Right ventricle myocardium superior (tissue), 1 donor: ENCODE results near the gene PARP16. TPM values are rescaled to one million over a fixed set of nuclear protein-coding genes. Genes with fewer than 3 reads are reported as not detected.

Source experiments
- ATAC-seq: fragments of 200-7000 bp; cut with Tn5 transposase; one replicate; pipeline ENCODE4 v1.9.1; 2020; ENCODE audit warnings: mild to moderate bottlenecking; ENCODE audit not compliant: poor library complexity
- DNase-seq: peaks from one replicate; pipeline ENCODE4 v3.0.0-alpha.2; 2020
- intact Hi-C: fragments of 100-400 bp; cut with DNase I; formaldehyde crosslinking; loops from one replicate; pipeline ENCODE4 v1.11.2; 2022
- total RNA-seq: library from RNA; stranded (reverse); fragmentation: NEBNext Ultra II Directional; extraction: Animal tissue kit (Norgen Biotek cat#: 25700); gene quantifications from one replicate; pipeline ENCODE4 v1.2.1, GENCODE V29; 2021
- donor health status: DM: no; HTN: yes; CAD: no; lungs with severe emphysema.

PARP16 gene
- total RNA-seq, 1 donor from 2014 or later, result 4.4 TPM

- ATAC-seq (no peak), DNase-seq (no peak)
- intact Hi-C loops, result no loop called here
These were observed 71.2 kb downstream of the PARP16 start for GRCh38 chr15:65215496-65215895.

GRCh38 chr15:65214010-65214409 is 72.7 kb downstream of the PARP16 start:
- intact Hi-C loops, result no loop called here
- no peak for DNase-seq
- ATAC-seq, result no peak

- no peak for DNase-seq
- intact Hi-C loops, result no loop called here
- ATAC-seq, result peak; percentile 40
These were observed 73.4 kb downstream of the PARP16 start for GRCh38 chr15:65213241-65213640.

- intact Hi-C loops, result no loop called here
- ATAC-seq (no peak), DNase-seq (no peak)
These were observed 74.6 kb downstream of the PARP16 start for GRCh38 chr15:65212097-65212496.

GRCh38 chr15:65211482-65211982 is 75.2 kb downstream of the PARP16 start:
- DNase-seq (peak; percentile 78), ATAC-seq (peak; percentile 73)
- intact Hi-C loops, result no loop called here

- intact Hi-C loops, result no loop called here
- no peak for DNase-seq
- no peak for ATAC-seq
These were observed 75.8 kb downstream of the PARP16 start, which contains the start of gene CILP for GRCh38 chr15:65210770-65211481. CILP (minus strand) TSS chr15:65211473; CDS start chr15:65209755, 1,718 bp downstream.

- peak; percentile 50 for DNase-seq
- intact Hi-C loops, result no loop called here
- ATAC-seq, result peak; percentile 43
These were observed 76.7 kb downstream of the PARP16 start for GRCh38 chr15:65209701-65210643.

- ATAC-seq, result no peak
- intact Hi-C loops, result no loop called here
- DNase-seq, result no peak
These were observed 78.0 kb downstream of the PARP16 start for GRCh38 chr15:65208647-65209046.

Other genes with a start within 250 kb of the PARP16 start
- not detected for gene SLC51B, start 241.5 kb downstream of the PARP16 start, total RNA-seq
- 19.7 TPM for gene RASL12, start 218.9 kb downstream of the PARP16 start, total RNA-seq
- gene KBTBD13, start 210.1 kb downstream of the PARP16 start, total RNA-seq, result 9.4 TPM
- 1.6 TPM for gene UBAP1L, start 171.7 kb downstream of the PARP16 start, total RNA-seq
- 12.2 TPM for gene PDCD7, start 153.1 kb downstream of the PARP16 start, total RNA-seq
- gene CLPX, start 101.5 kb downstream of the PARP16 start, total RNA-seq, result 51.5 TPM
- 3.5 TPM for gene CILP, start 75.4 kb downstream of the PARP16 start, total RNA-seq
- gene RNU5A-1, start 9.2 kb upstream of the PARP16 start, total RNA-seq, result not detected
- 55.4 TPM for gene RNU5B-1, start 17.8 kb upstream of the PARP16 start, total RNA-seq
- gene IGDCC3, start 91.1 kb upstream of the PARP16 start, total RNA-seq, result 0.40 TPM
- gene IGDCC4, start 136.1 kb upstream of the PARP16 start, total RNA-seq, result 2.4 TPM
- 37.5 TPM for gene DPP8, start 230.8 kb upstream of the PARP16 start, total RNA-seq
- 8.7 TPM for gene HACD3, start 243.6 kb upstream of the PARP16 start, total RNA-seq